NCI-H1048 (cell line): ENCODE results near the gene ECM1.

Experiments
- DNase-seq: peaks from one replicate; lab custom pipeline; 2025; lab: John Stamatoyannopoulos, UW

Gene ECM1

GRCh38 chr1:150507912-150508864 lies at the start of gene ECM1:
Gene ECM1 (plus strand): TSS chr1:150508109. CDS start chr1:150508210, 101 bp downstream.
- DNase-seq = no peak

DNA sequence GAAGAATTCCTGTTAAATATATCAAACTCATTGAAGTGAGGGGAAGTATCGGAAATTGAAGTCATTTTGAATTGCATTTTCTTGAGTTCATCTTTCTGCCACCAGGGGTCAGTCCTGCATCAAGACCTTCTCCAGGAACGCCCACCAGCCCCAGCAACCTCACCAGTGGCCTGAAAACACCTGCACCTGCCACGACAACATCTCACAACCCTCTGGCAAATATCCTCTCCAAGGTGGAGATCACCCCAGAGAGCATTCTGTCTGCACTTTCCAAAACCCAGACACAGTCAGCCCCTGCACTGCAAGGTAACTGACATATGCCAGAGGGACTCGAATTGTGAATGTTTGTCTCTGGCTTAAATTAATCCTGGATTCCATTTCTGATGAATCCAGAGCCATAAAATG lies 43.5 kb upstream of the ECM1 start:
- DNase-seq = no peak

- DNase-seq = no peak
These were observed 40.9 kb upstream of the ECM1 start for GRCh38 chr1:150466964-150467363.

GRCh38 chr1:150469291-150469690 lies 38.6 kb upstream of the ECM1 start:
- DNase-seq = no peak

- DNase-seq = no peak
These were observed 35.2 kb upstream of the ECM1 start for GRCh38 chr1:150472601-150473200.

- no peak for DNase-seq
These were observed 34.2 kb upstream of the ECM1 start for GRCh38 chr1:150473659-150474058.

GRCh38 chr1:150474869-150475268 lies 33.0 kb upstream of the ECM1 start:
- no peak for DNase-seq

DNA sequence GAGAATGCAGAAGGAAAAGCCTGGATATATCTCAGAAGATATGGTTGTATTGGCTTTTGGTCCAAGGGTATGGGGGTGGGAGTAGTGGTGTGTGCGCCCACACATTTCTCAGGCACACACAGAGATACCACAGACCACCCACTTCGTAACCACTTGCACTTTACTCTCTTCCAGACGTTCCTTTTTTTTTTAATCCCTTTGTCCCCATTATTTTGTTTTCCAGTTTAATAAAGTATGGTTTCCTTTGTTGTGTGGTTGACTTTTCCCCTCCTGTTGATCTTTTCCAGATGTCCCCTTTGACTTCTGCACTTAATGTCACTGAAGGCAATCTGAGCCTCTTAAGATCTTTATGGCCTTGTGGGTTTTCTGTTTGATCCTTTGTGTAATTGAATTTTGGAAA lies 31.2 kb upstream of the ECM1 start:
- DNase-seq = no peak

GRCh38 chr1:150477320-150477719 lies 30.6 kb upstream of the ECM1 start:
- no peak for DNase-seq

- no peak for DNase-seq
These were observed 30.2 kb upstream of the ECM1 start for GRCh38 chr1:150477733-150478132.

GRCh38 chr1:150479370-150479769 lies 28.5 kb upstream of the ECM1 start:
- no peak for DNase-seq

DNA sequence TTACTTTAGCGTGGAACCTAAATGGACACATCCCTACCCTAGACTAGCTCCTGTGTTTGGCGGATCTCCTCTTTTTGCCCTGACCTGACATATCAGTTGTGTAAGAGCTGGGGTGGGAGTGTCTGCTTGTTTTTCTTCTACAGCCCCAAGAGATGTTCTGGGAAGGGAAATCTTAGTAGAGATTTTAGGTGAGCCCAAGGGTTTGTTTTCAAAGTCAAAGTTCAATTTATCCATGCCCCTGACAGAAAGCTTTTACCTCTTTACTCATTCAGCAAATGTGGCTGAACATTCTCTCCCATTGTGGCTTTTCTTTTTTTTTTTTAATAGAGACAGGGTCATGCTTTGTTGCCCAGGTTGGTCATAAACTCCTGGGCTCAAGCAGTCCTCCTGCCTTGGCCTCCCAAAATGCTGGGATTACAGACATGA lies 28.0 kb upstream of the ECM1 start:
- DNase-seq = no peak

- no peak for DNase-seq
These were observed 23.5 kb upstream of the ECM1 start for GRCh38 chr1:150484431-150484830.

DNA sequence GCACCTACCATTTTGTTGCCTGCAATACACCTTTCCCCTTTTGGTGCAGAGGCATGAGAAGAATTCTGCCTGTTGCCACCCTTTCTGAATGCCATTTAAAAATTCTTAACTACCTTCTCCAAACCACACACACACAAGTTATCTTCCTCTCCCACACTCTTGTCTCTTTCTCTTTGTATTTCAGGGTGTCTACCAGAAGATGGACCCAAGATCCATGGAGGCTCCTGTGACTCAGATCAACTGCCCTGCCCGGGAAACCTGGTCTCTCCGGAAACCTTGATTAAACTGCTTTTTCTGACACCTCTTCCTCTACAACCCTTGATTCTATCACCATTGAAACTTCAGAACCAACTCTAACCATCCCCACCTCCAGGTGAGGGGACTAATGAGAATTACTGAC lies 23.0 kb upstream of the ECM1 start:
- DNase-seq = no peak

DNA sequence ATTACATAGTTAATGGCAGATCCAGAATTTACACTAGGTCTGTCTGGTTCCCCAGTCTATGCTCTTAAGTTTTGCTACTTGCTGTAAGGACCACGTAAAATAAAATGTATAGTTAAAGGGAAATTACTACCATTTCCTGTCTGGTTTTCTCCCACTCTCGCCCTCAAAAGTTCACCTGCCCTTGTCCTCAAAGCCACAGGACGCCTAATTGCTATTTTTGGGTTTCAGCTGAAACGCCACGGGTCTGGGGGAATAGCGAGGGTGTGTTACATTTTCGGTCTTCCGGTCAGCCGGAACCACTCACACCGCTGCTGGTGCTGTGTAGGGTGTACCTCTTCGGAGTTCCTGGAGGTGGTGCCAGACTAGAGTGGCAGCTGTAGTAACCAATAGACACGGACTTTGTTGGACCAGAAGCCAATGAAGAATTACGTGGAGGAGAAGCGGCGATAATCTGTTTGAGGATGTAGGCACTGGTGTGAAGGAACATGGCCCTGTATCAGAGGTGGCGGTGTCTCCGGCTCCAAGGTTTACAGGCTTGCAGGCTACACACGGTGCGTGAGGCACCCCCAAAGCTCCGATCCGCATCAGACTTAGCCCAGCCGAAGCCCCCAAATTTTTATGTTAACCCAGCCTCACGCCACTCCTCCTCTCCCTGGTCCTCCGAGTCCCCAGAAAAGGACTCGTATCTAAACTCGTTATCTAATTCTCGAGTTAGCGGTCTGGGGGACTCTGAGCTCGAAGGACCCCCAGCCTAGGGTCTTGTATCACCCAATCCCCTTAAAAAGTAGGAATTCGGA lies 20.7 kb upstream of the ECM1 start, which contains the start of gene TARS2:
TSS of gene TARS2 (plus strand) at position 454 of the 797 bp plus-strand sequence. CDS start at position 486, 32 bp downstream.
- peak; percentile 97 for DNase-seq

DNA sequence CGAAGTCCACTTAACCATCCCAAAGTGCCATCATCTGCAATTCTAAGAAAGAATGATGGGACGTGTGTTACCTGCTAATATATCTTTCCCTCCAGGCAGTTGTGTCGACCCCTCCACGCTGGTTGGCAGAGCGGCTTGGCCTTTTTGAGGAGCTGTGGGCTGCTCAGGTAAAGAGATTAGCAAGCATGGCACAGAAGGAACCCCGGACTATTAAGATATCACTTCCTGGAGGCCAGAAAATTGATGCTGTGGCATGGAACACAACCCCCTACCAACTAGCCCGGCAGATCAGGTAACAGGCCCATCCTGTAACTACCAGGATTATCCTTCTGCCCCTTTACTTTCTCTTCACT lies 20.2 kb upstream of the ECM1 start:
- no peak for DNase-seq

DNA sequence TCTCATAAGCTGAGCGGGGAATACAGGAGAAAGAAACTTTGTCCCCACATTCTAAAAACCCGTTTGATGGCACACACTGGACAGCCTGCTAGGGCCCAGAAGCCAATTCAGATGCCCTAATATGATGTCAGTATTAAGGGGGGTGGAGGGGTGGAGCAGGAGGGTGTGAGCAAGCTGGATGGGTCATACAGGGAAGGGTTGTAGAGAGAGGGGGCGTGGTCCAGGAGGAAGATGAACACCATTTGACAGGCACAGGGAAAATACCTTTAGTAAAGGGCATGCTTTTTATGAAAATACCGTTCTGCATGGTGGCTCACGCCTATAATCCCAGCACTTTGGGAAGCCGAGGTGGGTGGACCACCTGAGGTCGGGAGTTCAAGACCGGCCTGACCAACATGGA lies 14.7 kb upstream of the ECM1 start:
- DNase-seq = no peak

GRCh38 chr1:150498342-150498741 lies 9.6 kb upstream of the ECM1 start:
- DNase-seq = no peak

GRCh38 chr1:150505431-150505830 lies 2.5 kb upstream of the ECM1 start:
- no peak for DNase-seq

DNA sequence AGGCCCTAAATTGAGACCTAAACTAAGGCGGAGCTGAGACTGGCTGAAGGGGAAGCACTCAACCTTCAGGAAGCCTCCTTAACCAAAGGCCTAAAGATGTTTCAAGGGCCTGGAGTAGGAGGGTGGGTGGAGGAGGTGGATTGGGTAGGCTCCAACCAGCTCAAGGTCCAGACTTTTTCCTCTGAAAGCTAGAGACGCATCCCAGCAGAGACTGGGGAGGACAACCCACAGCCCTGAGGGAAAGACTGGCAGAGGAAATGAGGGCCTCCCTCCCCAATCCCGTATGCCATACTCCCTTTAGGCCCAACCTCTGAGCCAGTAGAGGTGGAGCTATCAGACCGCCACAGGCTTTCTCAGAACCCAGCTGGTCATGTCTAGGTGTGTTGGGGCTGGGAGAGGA lies 1.1 kb downstream of the ECM1 start:
- DNase-seq = no peak

- no peak for DNase-seq
These were observed 3.6 kb downstream of the ECM1 start for GRCh38 chr1:150511551-150511950.

- DNase-seq = no peak
These were observed 4.2 kb downstream of the ECM1 start for GRCh38 chr1:150511985-150512660.
